B cell (primary cell): Measurements from ENCODE around the gene ID3.

Experiments
- CTCF ChIP-seq: fragments of 200-600 bp; IDR thresholded peaks from one replicate; pipeline ENCODE4 v1.8.0; 2022; ENCODE audit warnings: antibody characterized with exemption, mild to moderate bottlenecking
- EZH2 ChIP-seq: IDR thresholded peaks from 2 replicates; pipeline ENCODE4 v1.6.1; 2012; ENCODE audit warnings: borderline replicate concordance, low read depth, mild to moderate bottlenecking, moderate library complexity, low read length; ENCODE audit not compliant: insufficient read depth, poor library complexity, severe bottlenecking

GRCh38 chr1:23521588-23521987 is 37.7 kb downstream of the ID3 start:
- TF ChIP-seq CTCF: no peak
- no peak for TF ChIP-seq EZH2
